ENCODE data around the gene PTTG1IP.

GRCh38 chr21:44910229-44911067 is 37.0 kb upstream of the PTTG1IP start:
- TF ChIP-seq CTCF (conservative IDR thresholded peaks at IDR 0.05 in 1 of 2, IDR thresholded peaks at IDR 0.05 in 1 of 2; ENCODE audit: low read depth in 1 of 2, low read length in 2 of 2) (no peak), EZH2 (IDR thresholded peaks at IDR 0.05; ENCODE audit: low read length, missing control alignments) (no peak)
